NCI-H2107 (cell line): ENCODE data around the gene HABP2.

Experiments used
- DNase-seq: peaks from one replicate; lab custom pipeline; 2025; lab: John Stamatoyannopoulos, UW

HABP2 gene

GRCh38 chr10:113552701-113553100 is at the start of gene HABP2:
HABP2 (plus strand) TSS chr10:113553053; CDS start chr10:113553122, 69 bp downstream.
- DNase-seq, result no peak

GRCh38 chr10:113503930-113504329 is 48.9 kb upstream of the HABP2 start:
- DNase-seq, result no peak

GRCh38 chr10:113504423-113504822 is 48.4 kb upstream of the HABP2 start:
- no peak for DNase-seq

GRCh38 chr10:113506476-113506875 is 46.4 kb upstream of the HABP2 start:
- no peak for DNase-seq

- no peak for DNase-seq
Observed at GRCh38 chr10:113511419-113511818, 41.4 kb upstream of the HABP2 start.

GRCh38 chr10:113515161-113515560 is 37.7 kb upstream of the HABP2 start:
- no peak for DNase-seq

GRCh38 chr10:113515601-113516000 is 37.3 kb upstream of the HABP2 start:
- DNase-seq, result no peak

- DNase-seq, result no peak
Observed at GRCh38 chr10:113516061-113516460, 36.8 kb upstream of the HABP2 start.

GRCh38 chr10:113517165-113517900 is 35.5 kb upstream of the HABP2 start:
- no peak for DNase-seq

GRCh38 chr10:113517901-113518260 is 35.0 kb upstream of the HABP2 start:
- no peak for DNase-seq

- DNase-seq, result no peak
Observed at GRCh38 chr10:113518415-113518814, 34.4 kb upstream of the HABP2 start.

GRCh38 chr10:113518816-113519591 is 33.8 kb upstream of the HABP2 start:
- DNase-seq, result no peak

- no peak for DNase-seq
Observed at GRCh38 chr10:113519681-113520115, 33.2 kb upstream of the HABP2 start.

- DNase-seq, result no peak
Observed at GRCh38 chr10:113520261-113520660, 32.6 kb upstream of the HABP2 start.

GRCh38 chr10:113520690-113521474 is 32.0 kb upstream of the HABP2 start:
- DNase-seq, result peak; percentile 5

- no peak for DNase-seq
Observed at GRCh38 chr10:113521475-113521795, 31.4 kb upstream of the HABP2 start.

GRCh38 chr10:113522460-113522859 is 30.4 kb upstream of the HABP2 start:
- no peak for DNase-seq

GRCh38 chr10:113523071-113523470 is 29.8 kb upstream of the HABP2 start:
- no peak for DNase-seq

- no peak for DNase-seq
Observed at GRCh38 chr10:113523628-113524027, 29.2 kb upstream of the HABP2 start.

GRCh38 chr10:113524120-113524519 is 28.7 kb upstream of the HABP2 start:
- DNase-seq, result no peak

GRCh38 chr10:113524539-113525490 is 28.0 kb upstream of the HABP2 start:
- DNase-seq, result no peak

- no peak for DNase-seq
Observed at GRCh38 chr10:113525713-113526112, 27.1 kb upstream of the HABP2 start.
